HepG2 (cell line): Measurements from ENCODE around the gene PIEZO1. TPM values are rescaled to one million over a fixed set of nuclear protein-coding genes. Genes with fewer than 3 reads are reported as not detected.

Experiments used
- ATAC-seq: fragments of 200-7000 bp; cut with Tn5 transposase; 3 replicates; pipeline ENCODE4 v1.9.1; 2020; ENCODE audit warnings: mild to moderate bottlenecking, moderate library complexity
- BruUV-seq: library from RNA; stranded (reverse); fragments of 400-500 nt; replicated peaks from 2 replicates; lab custom pipeline; 2021; lab: Mats Ljungman, UMichigan
- CTCF ChIA-PET: fragments of 300-600 bp; formaldehyde crosslinking; extraction: SDS; loops from one replicate; lab custom pipeline; 2021; ENCODE audit warnings: low total read pairs, inconsistent platforms, low intra/inter-chr PET ratio; lab: Yijun Ruan, JAX
- POLR2A ChIA-PET: fragments of 350-600 bp; sonication (Branson Sonifier 250); formaldehyde crosslinking; loops from one replicate; lab custom pipeline; 2020; ENCODE audit warnings: antibody characterized with exemption, inconsistent platforms; lab: Yijun Ruan, JAX
- DNase-seq: peaks from one replicate; pipeline ENCODE4 v3.0.0-alpha.2; 2015; ENCODE audit warnings: low spot score
- FAIRE-seq: peaks from 3 replicates; lab custom pipeline; 2011; peaks lifted over from hg19 to GRCh38; lab: Jason Lieb, UNC
- H2AFZ ChIP-seq: one replicate; pipeline ENCODE4 v1.6.1; 2011; ENCODE audit warnings: low read length, inconsistent platforms
- H3K27ac ChIP-seq: fragments of 300-600 bp; 3 replicates; pipeline ENCODE4 v1.8.0; 2011; ENCODE audit warnings: mixed run types, mild to moderate bottlenecking, mixed read lengths, low read length, inconsistent platforms; ENCODE audit not compliant: insufficient read depth; ENCODE audit errors: extremely low read length
- H3K27me3 ChIP-seq, 2 experiments: fragments of 200-600 bp in 1 of 2; 2 replicates in 1 of 2; 3 replicates in 1 of 2; pipeline versions ENCODE4 v1.6.0 to v1.8.0; 2011; ENCODE audit warnings: low read length in 2 of 2, mild to moderate bottlenecking in 2 of 2, moderate library complexity in 2 of 2, inconsistent platforms in 1 of 2; ENCODE audit not compliant: insufficient read depth in 2 of 2, control insufficient read depth in 1 of 2
- H3K36me3 ChIP-seq, 2 experiments: fragments of 200-600 bp in 1 of 2; replicated peaks in 1 of 2; 2 replicates in 1 of 2; 3 replicates in 1 of 2; pipeline versions ENCODE4 v1.5.1 to v1.8.0; 2011; ENCODE audit warnings: low read length in 2 of 2, inconsistent platforms in 1 of 2; ENCODE audit not compliant: insufficient read depth in 2 of 2, control insufficient read depth in 1 of 2
- H3K4me1 ChIP-seq: 2 replicates; pipeline ENCODE4 v1.5.1; 2012; ENCODE audit warnings: low read length, inconsistent platforms; ENCODE audit not compliant: insufficient read depth
- H3K4me2 ChIP-seq: 2 replicates; pipeline ENCODE4 v1.6.0; 2011; ENCODE audit warnings: low read depth, low read length, inconsistent platforms
- H3K4me3 ChIP-seq, 3 experiments: fragments of 200-600 bp in 1 of 3; sonication (generic), shearing (Covaris generic) in 1 of 3; replicated peaks in 1 of 3; 2 replicates each; pipeline ENCODE4 v1.5.1; 2011 to 2016; ENCODE audit warnings: low read length in 3 of 3, inconsistent platforms in 2 of 3, low read depth in 2 of 3, mild to moderate bottlenecking in 2 of 3, control low read depth in 1 of 3, mixed read lengths in 1 of 3; ENCODE audit not compliant: insufficient read depth in 1 of 3
- H3K79me2 ChIP-seq: one replicate; pipeline ENCODE4 v1.6.1; 2011; ENCODE audit warnings: low read length, inconsistent platforms; ENCODE audit not compliant: insufficient read depth
- H3K9ac ChIP-seq: 2 replicates; pipeline ENCODE4 v1.6.0; 2011; ENCODE audit warnings: mild to moderate bottlenecking, low read depth, low read length, inconsistent platforms; ENCODE audit not compliant: insufficient read depth
- H3K9me3 ChIP-seq: 2 replicates; pipeline ENCODE4 v1.5.1; 2012; ENCODE audit warnings: mild to moderate bottlenecking, low read length
- H4K20me1 ChIP-seq: 2 replicates; pipeline ENCODE4 v1.6.0; 2011; ENCODE audit warnings: inconsistent platforms, mild to moderate bottlenecking, low read length, moderate library complexity; ENCODE audit not compliant: insufficient read depth
- ATF7 ChIP-seq, 2 experiments: fragments of 450-650 bp in 1 of 2; sonication (generic) in 1 of 2; formaldehyde crosslinking in 1 of 2; IDR thresholded peaks; 2 replicates each; pipeline versions ENCODE4 v1.4.0 to v1.6.1; 2016 to 2020; ENCODE audit warnings: antibody characterized with exemption in 1 of 2, mild to moderate bottlenecking in 1 of 2, missing genetic modification reagents in 1 of 2
- CREB1 ChIP-seq, 2 experiments: fragments of 450-650 bp in 1 of 2; IDR thresholded peaks; 2 replicates each; pipeline ENCODE4 v1.6.1; 2016 to 2017; ENCODE audit warnings: control low read depth in 1 of 2, mild to moderate bottlenecking in 1 of 2, missing compliant biosample characterization in 1 of 2, missing genetic modification characterization in 1 of 2
- IRX3 ChIP-seq: sonication (generic); formaldehyde crosslinking; IDR thresholded peaks from 2 replicates; pipeline ENCODE4 v1.8.1; 2023; ENCODE audit warnings: mild to moderate bottlenecking, low read depth, missing genetic modification reagents, borderline replicate concordance
- ZKSCAN1 ChIP-seq: fragments of 150-350 bp; IDR thresholded peaks from 2 replicates; pipeline ENCODE4 v1.6.1; 2014; ENCODE audit warnings: low read length
- ZMYM2 ChIP-seq: sonication (generic); formaldehyde crosslinking; IDR thresholded peaks from 2 replicates; pipeline ENCODE4 v1.8.0; 2022; ENCODE audit warnings: mild to moderate bottlenecking, missing genetic modification reagents
- ZNF570 ChIP-seq: sonication (generic); formaldehyde crosslinking; IDR thresholded peaks from 2 replicates; pipeline ENCODE4 v1.4.0; 2020; ENCODE audit warnings: mild to moderate bottlenecking, missing genetic modification reagents, borderline replicate concordance
- WGBS: methylation state at CpG from one replicate; pipeline ENCODE4 v1.1.6; 2017; ENCODE audit warnings: low lambda C conversion rate; 5-methylcytosine and 5-hydroxymethylcytosine counted together
- in situ Hi-C: cut with HindIII; loops from 2 replicates; pipeline ENCODE4 v1.10.0; 2017; ENCODE audit warnings: low pct_unique_long_range_greater_than_20kb; ENCODE audit not compliant: extremely low pct_ligation_motif_present
- intact Hi-C: fragments of 100-400 bp; cut with micrococcal nuclease; formaldehyde crosslinking; loops from one replicate; pipeline ENCODE4 v1.10.0; 2022; ENCODE audit not compliant: unreplicated experiment
- polyA plus RNA-seq, 8 experiments: library from polyadenylated mRNA; depleted of rRNA in 3 of 8; stranded (reverse) in 7 of 8; unstranded in 1 of 8; fragments of >200 nt; fragmentation: Illumina TruSeq in 4 of 8; extraction: Trizol in 4 of 8; gene quantifications; 2 replicates each; pipeline versions ENCODE4 v1.2.1 to v1.2.3, GENCODE V29; 2011 to 2016; ENCODE audit warnings: low read depth in 4 of 8, missing spikeins in 1 of 8, mixed read lengths in 1 of 8; ENCODE audit not compliant: insufficient read depth in 1 of 8
- total RNA-seq, 5 experiments: library from RNA; depleted of rRNA; stranded (reverse); fragments of >200 nt; fragmentation: Illumina TruSeq; extraction: Trizol; gene quantifications; 2 replicates each; pipeline ENCODE4 v1.2.3, GENCODE V29; 2016; ENCODE audit warnings: low read depth in 1 of 5
- TF ChIP-seq, protein P1 (sequence below): sonication (generic); formaldehyde crosslinking; conservative IDR thresholded peaks from 2 replicates; pipeline ENCODE4 v1.8.0; 2022; ENCODE audit warnings: missing genetic modification reagents

PIEZO1 gene
- total and polyA plus RNA-seq, 2 of the 13 experiments (the other 11 are each of a cell fraction or from before 2014, with no cell fraction given) = 67.9 to 85.0 TPM

DNA sequence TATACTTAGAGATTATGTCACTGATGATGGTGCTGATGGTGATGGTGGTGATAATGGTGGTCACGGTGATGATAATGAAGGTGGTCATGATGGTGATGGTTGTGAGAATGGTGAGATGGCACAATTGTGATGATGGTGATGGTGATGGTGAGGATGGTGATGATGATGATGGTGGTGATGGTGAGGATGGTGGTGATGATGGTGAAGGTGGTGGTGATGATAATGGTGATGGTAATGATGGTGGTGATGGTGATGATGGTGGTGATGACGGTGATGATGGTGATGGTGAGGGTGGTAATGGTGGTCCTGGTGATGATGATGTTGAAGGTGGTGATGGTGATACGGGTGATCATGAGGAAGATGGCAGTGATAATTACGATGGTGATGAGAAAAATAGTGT, 13.1 kb upstream of the PIEZO1 start:
- Histone ChIP-seq H3K9ac (no peak overlapping the region), H3K27me3 (no peaks in the 10 kb centered on the region), H3K4me1 (peaks cover 48% of the 10 kb centered on the region), H3K36me3 (no peaks in the 10 kb centered on the region), H3K79me2 (no peaks in the 10 kb centered on the region), H3K9me3 (no peaks in the 10 kb centered on the region), H3K4me2 (no peak overlapping the region), H3K4me3 (no peak overlapping the region), H3K27ac (no peak overlapping the region), H4K20me1 (no peaks in the 10 kb centered on the region), H2AFZ (no peak overlapping the region)
- intact Hi-C loops (no loop called here), in situ Hi-C loops (no loop called here)
- POLR2A ChIA-PET = interaction anchor here (1.6 kb wide), 1 partner anchor 14 kb away, joined by 3 read pairs; no protein-coding TSS in a partner anchor
- TF ChIP-seq ZMYM2 (CRISPR knock-in tag) = no peak
- TF ChIP-seq ZNF570 (CRISPR knock-in tag) = no peak
- TF ChIP-seq ATF7 (IDR thresholded peaks at IDR 0.05) = peak; percentile 23; the same call in 1 of the 2 replicates
- TF ChIP-seq ATF7 (CRISPR knock-in tag; IDR thresholded peaks at IDR 0.05) = no peak
- TF ChIP-seq CREB1 (IDR thresholded peaks at IDR 0.05) = peak; percentile 92
- no peak for TF ChIP-seq CREB1 (CRISPR knock-in tag; IDR thresholded peaks at IDR 0.05)
- TF ChIP-seq IRX3 (CRISPR knock-in tag) = no peak
- no peak for FAIRE-seq
- BruUV-seq = no TSS peak
- ATAC-seq = no peak
- CTCF ChIA-PET = interaction anchor here (0.6 kb wide), 1 partner anchor 12 kb away, joined by 3 read pairs; no protein-coding TSS in a partner anchor
- 66% methylated on average over 4 of the region's 4 CpGs for WGBS
- DNase-seq = no peak

DNA sequence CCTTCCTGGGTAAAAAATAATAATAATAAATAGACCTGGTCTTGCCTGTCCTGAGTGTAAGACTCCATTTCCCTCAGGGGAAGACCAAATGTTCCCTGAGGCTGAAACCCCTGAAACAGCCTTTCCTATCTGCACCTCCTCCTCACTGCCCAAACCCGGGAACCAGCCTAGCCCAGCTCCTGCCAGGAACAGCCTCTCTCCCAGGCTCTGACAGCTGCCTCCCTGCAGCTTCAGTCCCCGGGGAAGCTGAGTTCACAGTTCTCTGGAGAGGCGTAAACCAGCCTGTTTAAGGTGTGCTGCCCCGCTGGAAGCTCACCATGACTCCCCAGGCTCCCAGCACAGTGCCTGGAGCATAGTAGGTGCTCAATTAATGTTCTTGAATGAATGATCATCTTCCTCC, 11.3 kb upstream of the PIEZO1 start:
- H3K27me3 ChIP-seq = peaks cover 1 to 5% of the 10 kb centered on the region in 2 experiments; a peak in 2 of 5 replicates
- no TSS peak for BruUV-seq
- H3K4me2 ChIP-seq = no peak overlapping the region
- CTCF ChIA-PET = no interaction called here
- no peak overlapping the region for H3K4me3 ChIP-seq
- POLR2A ChIA-PET = interaction anchor here (1.4 to 2.0 kb wide), 3 partner anchors 8 to 15 kb away, joined by 3 to 7 read pairs (median 4); partner anchors contain the start of gene APRT
- in situ Hi-C loops = no loop called here
- no peaks in the 10 kb centered on the region for H3K9me3 ChIP-seq
- 32% methylated on average over 3 of the region's 4 CpGs for WGBS
- intact Hi-C loops = no loop called here
- H3K9ac ChIP-seq = no peak overlapping the region
- ATAC-seq (no peak), DNase-seq (no peak), FAIRE-seq (no peak)
- TF ChIP-seq, protein P1, sequence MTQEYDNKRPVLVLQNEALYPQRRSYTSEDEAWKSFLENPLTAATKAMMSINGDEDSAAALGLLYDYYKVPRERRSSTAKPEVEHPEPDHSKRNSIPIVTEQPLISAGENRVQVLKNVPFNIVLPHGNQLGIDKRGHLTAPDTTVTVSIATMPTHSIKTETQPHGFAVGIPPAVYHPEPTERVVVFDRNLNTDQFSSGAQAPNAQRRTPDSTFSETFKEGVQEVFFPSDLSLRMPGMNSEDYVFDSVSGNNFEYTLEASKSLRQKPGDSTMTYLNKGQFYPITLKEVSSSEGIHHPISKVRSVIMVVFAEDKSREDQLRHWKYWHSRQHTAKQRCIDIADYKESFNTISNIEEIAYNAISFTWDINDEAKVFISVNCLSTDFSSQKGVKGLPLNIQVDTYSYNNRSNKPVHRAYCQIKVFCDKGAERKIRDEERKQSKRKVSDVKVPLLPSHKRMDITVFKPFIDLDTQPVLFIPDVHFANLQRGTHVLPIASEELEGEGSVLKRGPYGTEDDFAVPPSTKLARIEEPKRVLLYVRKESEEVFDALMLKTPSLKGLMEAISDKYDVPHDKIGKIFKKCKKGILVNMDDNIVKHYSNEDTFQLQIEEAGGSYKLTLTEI (CRISPR knock-in tag) = no peak
- peak; percentile 66; the same call in 1 of the 2 replicates for TF ChIP-seq ZKSCAN1
- H4K20me1 ChIP-seq = no peaks in the 10 kb centered on the region
- no peaks in the 10 kb centered on the region for H3K79me2 ChIP-seq
- no peaks in the 10 kb centered on the region for H3K36me3 ChIP-seq
- no peak overlapping the region for H3K27ac ChIP-seq
- H3K4me1 ChIP-seq = peaks cover 56% of the 10 kb centered on the region
- no peak overlapping the region for H2AFZ ChIP-seq
